Mammary epithelial cell (primary cell): Measurements from ENCODE around the gene CBX4.

Experiments used
- CTCF ChIP-seq, 2 donors: IDR thresholded peaks in 1 of 2; conservative IDR thresholded peaks in 1 of 2; 2 replicates each; pipeline ENCODE4 v1.5.1; 2011 to 2012; ENCODE audit warnings: inconsistent platforms in 2 of 2, low read length in 2 of 2, mild to moderate bottlenecking in 2 of 2, control low read depth in 1 of 2, low read depth in 1 of 2; ENCODE audit not compliant: insufficient read depth in 1 of 2; ENCODE audit errors: extremely low read depth in 1 of 2
- EZH2 ChIP-seq: IDR thresholded peaks from 2 replicates; pipeline ENCODE4 v1.6.1; 2012; ENCODE audit warnings: low read length, inconsistent platforms, borderline replicate concordance

- no peak for TF ChIP-seq CTCF (conservative IDR thresholded peaks at IDR 0.05 in 1 of 2, IDR thresholded peaks at IDR 0.05 in 1 of 2; ENCODE audit: extremely low read depth in 1 of 2, insufficient read depth in 1 of 2, low read depth in 1 of 2, low read length in 2 of 2)
- TF ChIP-seq EZH2 = no peak
Observed at GRCh38 chr17:79814974-79815835, 24.0 kb downstream of the CBX4 start.
